Ureter (tissue), 1 donor: Measurements from ENCODE around the gene ARHGEF12. TPM values are rescaled to one million over a fixed set of nuclear protein-coding genes. Genes with fewer than 3 reads are reported as not detected.

Source experiments
- DNase-seq: peaks from one replicate; pipeline ENCODE4 v3.0.0-alpha.2; 2020; ENCODE audit warnings: low spot score
- total RNA-seq: library from RNA; stranded (reverse); gene quantifications from one replicate; pipeline ENCODE4 v1.2.4, GENCODE V29; 2023
- donor health status: DM: yes; HTN: yes; CAD: no.

Gene ARHGEF12, protein sequence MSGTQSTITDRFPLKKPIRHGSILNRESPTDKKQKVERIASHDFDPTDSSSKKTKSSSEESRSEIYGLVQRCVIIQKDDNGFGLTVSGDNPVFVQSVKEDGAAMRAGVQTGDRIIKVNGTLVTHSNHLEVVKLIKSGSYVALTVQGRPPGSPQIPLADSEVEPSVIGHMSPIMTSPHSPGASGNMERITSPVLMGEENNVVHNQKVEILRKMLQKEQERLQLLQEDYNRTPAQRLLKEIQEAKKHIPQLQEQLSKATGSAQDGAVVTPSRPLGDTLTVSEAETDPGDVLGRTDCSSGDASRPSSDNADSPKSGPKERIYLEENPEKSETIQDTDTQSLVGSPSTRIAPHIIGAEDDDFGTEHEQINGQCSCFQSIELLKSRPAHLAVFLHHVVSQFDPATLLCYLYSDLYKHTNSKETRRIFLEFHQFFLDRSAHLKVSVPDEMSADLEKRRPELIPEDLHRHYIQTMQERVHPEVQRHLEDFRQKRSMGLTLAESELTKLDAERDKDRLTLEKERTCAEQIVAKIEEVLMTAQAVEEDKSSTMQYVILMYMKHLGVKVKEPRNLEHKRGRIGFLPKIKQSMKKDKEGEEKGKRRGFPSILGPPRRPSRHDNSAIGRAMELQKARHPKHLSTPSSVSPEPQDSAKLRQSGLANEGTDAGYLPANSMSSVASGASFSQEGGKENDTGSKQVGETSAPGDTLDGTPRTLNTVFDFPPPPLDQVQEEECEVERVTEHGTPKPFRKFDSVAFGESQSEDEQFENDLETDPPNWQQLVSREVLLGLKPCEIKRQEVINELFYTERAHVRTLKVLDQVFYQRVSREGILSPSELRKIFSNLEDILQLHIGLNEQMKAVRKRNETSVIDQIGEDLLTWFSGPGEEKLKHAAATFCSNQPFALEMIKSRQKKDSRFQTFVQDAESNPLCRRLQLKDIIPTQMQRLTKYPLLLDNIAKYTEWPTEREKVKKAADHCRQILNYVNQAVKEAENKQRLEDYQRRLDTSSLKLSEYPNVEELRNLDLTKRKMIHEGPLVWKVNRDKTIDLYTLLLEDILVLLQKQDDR (N-terminal part only)
- 163 TPM for total RNA-seq

- peak; percentile 96 for DNase-seq
Observed at GRCh38 chr11:120335908-120336640, at the start of gene ARHGEF12. Gene ARHGEF12, plus strand, starts transcription at chr11:120336413. Its CDS starts 831 bp downstream, at chr11:120337244.

GRCh38 chr11:120288021-120288420, 48.2 kb upstream of the ARHGEF12 start:
- no peak for DNase-seq

DNA sequence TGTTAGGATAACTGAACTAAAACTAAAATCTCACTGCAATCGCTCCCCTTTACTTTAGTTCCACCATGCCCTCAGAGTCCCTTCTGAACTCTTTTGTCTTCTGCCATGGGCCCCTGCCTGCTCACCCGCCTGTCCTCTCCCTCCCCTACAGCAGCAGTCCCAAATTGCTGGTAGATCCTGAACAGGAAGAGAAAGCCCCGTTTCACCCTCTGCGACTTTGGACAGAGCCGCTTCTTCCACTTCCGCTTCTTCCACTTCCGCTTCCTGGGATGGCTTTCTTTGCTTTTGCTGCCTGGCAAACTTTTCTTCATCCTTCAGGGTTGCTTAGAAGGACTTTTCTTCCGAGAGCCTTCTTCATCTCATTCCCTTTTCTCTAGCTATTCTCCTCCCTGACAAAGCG, 46.8 kb upstream of the ARHGEF12 start:
- no peak for DNase-seq

- DNase-seq = no peak
Observed at GRCh38 chr11:120290956-120291355, 45.3 kb upstream of the ARHGEF12 start.

- no peak for DNase-seq
Observed at GRCh38 chr11:120293038-120293800, 43.0 kb upstream of the ARHGEF12 start.

- DNase-seq = no peak
Observed at GRCh38 chr11:120294096-120294495, 42.1 kb upstream of the ARHGEF12 start.

DNA sequence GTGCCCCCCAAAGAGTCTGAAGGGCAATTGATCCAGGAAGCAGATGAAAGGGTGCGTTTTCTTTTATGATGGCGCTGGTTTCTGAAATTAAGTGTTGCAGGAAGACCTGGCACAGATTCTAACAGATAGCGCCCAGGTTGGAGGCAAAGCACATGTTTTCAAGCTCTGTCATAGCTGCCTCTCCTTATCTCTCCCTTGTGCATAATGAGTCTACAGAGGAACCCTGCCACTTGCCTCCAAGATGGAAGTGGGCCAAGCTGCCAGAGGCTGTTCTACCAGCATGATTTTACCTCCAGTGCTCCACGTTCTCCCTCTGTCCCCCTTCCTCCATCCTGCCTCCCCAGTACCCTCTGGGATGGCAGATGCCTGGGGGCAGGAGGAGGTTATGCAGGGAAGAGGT, 41.1 kb upstream of the ARHGEF12 start:
- DNase-seq = no peak

GRCh38 chr11:120296554-120296953, 39.7 kb upstream of the ARHGEF12 start:
- DNase-seq = no peak

DNA sequence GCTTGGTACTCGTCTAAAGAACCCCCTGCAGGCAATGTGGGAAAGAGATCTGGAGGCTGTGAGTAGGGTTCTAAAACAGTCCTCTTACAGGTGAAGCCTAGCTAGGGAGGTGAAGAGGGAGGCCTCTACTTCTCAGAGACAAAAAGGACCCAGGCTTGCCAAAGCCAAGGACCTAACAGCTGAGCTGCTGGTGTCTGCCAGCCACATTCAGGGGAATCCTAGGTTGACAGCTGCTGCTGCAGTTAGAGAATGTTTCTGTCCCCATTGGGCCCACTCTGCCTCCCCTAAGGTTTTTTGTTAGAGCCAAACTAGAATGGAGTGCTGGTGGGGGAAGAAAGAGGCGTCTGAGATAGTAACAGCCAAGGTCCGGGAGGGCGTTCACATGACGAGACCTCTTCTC, 37.8 kb upstream of the ARHGEF12 start:
- no peak for DNase-seq

- peak; percentile 89 for DNase-seq
Observed at GRCh38 chr11:120302001-120302805, 34.0 kb upstream of the ARHGEF12 start.

GRCh38 chr11:120303004-120303637, 33.1 kb upstream of the ARHGEF12 start:
- DNase-seq = no peak

DNA sequence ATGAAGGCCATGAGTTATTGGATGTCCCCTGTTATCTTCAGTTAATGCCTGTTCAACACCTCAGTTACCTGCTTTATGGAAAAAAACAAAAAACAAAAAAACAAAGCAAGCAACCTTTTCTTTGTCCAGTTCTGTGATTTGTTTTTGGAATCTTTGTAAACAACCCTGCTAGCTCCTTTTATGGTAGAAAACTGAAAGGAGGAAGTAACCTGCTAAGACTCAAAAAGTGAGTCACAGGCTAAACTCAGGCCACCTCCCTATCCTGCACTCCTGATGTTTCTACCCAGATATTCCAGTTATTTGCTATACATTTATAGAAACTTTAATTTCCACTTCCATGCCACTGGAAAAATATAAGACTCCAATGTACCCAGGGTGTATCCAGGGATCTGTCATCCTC, 31.7 kb upstream of the ARHGEF12 start:
- DNase-seq = no peak

DNA sequence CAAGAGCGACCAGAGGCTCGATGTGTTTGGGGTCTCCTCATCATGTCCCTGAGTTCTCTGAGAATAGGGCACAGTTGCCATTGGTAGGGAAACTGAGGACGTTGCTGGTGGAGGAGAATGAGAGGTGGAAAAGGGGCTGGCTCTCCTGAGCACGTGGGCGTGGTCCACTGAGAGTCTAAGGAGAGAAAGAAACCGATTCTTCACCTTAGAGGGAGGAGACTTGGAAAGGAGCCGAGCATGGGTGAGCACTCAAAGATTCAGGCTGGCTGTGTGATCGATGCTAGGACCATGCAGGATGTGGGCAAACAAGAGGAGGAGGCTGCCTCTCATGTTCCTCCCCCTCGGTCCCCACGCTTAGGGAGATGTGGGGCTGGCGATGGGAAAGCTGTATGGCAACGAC, 30.9 kb upstream of the ARHGEF12 start:
- no peak for DNase-seq

DNA sequence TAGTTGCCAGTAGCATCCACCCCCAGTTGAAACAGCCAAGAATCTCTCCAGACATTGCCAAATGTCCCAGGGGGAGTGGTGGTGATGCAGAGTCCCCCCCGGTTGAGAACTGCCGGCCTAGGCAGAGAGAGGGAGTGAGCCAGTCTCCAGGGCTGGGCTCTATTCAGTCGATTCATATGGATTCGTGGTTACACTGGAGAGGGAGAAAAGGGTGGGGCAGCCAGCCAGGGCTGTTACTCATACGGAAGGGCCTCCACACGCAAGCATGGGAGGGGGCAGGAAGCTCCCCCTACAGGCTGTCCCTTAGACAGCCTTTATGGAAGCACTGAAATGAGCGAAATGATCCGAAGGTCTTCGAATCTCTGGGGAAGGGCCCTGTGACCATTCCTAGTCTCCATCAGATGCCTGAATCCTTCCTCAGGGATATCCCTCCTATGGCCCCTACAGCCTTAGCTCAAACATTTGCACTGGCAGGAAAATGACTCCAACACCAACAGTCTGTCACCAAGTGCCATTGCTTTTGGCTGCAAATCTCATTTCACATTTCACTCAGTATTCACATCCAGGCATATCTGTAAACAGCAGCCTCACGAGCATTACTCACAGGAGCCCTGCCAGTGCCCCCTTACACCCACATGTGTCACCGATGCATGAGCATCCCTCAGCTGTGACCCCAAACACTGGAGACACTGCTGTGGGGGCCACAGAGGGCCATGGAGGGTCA, 29.5 kb upstream of the ARHGEF12 start:
- DNase-seq = peak; percentile 67

GRCh38 chr11:120307476-120307875, 28.7 kb upstream of the ARHGEF12 start:
- no peak for DNase-seq

DNA sequence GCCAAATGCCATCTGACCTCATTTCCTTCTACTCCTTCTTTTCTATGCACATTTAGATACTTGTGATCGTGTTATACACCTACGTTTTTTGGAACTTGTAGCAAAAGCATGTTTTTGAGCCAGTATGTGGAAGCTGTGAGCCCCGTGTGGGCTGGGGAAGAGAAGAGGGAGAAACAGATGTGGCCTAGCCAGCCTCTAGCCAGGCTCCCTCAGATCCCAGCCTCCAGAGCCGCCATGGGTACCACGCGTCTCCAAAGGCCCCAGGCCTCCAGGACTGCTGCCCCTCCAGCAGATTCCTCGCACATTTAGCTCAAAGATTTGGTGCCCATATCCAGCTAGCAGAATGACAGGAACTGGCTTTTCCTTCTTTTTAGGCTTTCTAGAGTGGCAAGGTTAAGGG, 28.1 kb upstream of the ARHGEF12 start:
- no peak for DNase-seq

- no peak for DNase-seq
Observed at GRCh38 chr11:120310870-120311269, 25.3 kb upstream of the ARHGEF12 start.

DNA sequence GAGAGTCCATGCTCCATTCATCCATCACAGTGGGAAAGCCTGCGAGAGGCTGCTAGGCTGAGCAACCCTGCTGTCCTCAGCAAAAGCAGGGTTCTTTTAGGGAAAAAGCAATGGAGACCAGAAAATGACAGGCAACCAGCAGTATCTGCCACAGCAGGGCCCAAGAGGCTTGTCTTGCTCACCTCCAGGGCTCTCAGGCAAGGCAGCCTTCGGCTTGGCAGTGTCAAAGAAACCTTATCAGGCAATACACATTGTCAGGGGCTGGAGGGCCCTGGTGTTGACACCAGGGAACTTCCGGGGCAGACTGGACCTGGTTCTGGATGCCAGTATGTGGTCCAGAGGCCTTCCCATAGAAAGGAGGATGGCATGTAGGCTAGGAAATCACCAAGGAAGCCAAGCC, 21.4 kb upstream of the ARHGEF12 start:
- DNase-seq = no peak
